Ammon's horn (tissue), 1 donor: Measurements from ENCODE around the gene TRIM15.
"Not testable (repeated sequence)": the region's sequence is repeated elsewhere in the genome, so short reads cannot be mapped to it uniquely, and the experiment has no call there.

ENCODE experiments used
- DNase-seq: peaks from one replicate; pipeline ENCODE4 v3.0.0-alpha.2; 2016; ENCODE audit warnings: low spot score

Gene TRIM15

GRCh38 chr6:30163090-30163917 lies at the start of gene TRIM15:
Gene TRIM15, plus strand, starts transcription at chr6:30163546. Its CDS starts 139 bp downstream, at chr6:30163685.
- no peak for DNase-seq

- no peak for DNase-seq
Observed at GRCh38 chr6:30113841-30114240, 49.5 kb upstream of the TRIM15 start.

- DNase-seq = no peak
Observed at GRCh38 chr6:30116724-30117123, 46.6 kb upstream of the TRIM15 start.

- not testable (repeated sequence) for DNase-seq
Observed at GRCh38 chr6:30118691-30119090, 44.7 kb upstream of the TRIM15 start.

- no peak for DNase-seq
Observed at GRCh38 chr6:30121446-30122366, 41.6 kb upstream of the TRIM15 start.

- no peak for DNase-seq
Observed at GRCh38 chr6:30122515-30122914, 40.8 kb upstream of the TRIM15 start.

- DNase-seq = no peak
Observed at GRCh38 chr6:30127238-30128093, 35.9 kb upstream of the TRIM15 start.

- DNase-seq = no peak
Observed at GRCh38 chr6:30129265-30130178, 33.8 kb upstream of the TRIM15 start.

GRCh38 chr6:30130179-30130679 lies 33.1 kb upstream of the TRIM15 start:
- no peak for DNase-seq

- peak; percentile 93 for DNase-seq
Observed at GRCh38 chr6:30130887-30131862, 32.2 kb upstream of the TRIM15 start.

- no peak for DNase-seq
Observed at GRCh38 chr6:30131947-30132497, 31.3 kb upstream of the TRIM15 start.

GRCh38 chr6:30135147-30135546 lies 28.2 kb upstream of the TRIM15 start:
- DNase-seq = no peak

GRCh38 chr6:30135757-30136156 lies 27.6 kb upstream of the TRIM15 start, which contains the start of gene TRIM40:
Gene TRIM40, plus strand, starts transcription at chr6:30136140. Its CDS starts 897 bp downstream, at chr6:30137037.
- DNase-seq = no peak

- no peak for DNase-seq
Observed at GRCh38 chr6:30136570-30137286, 26.6 kb upstream of the TRIM15 start.

- DNase-seq = not testable (repeated sequence)
Observed at GRCh38 chr6:30140240-30140639, 23.1 kb upstream of the TRIM15 start.

GRCh38 chr6:30142665-30143064 lies 20.7 kb upstream of the TRIM15 start:
- DNase-seq = no peak

GRCh38 chr6:30143780-30144179 lies 19.6 kb upstream of the TRIM15 start:
- DNase-seq = no peak

- DNase-seq = no peak
Observed at GRCh38 chr6:30144811-30145210, 18.5 kb upstream of the TRIM15 start.
